HepG2 (cell line): Measurements from ENCODE around the gene OPRL1. TPM values are rescaled to one million over a fixed set of nuclear protein-coding genes. Genes with fewer than 3 reads are reported as not detected.

Source experiments
- ARID3A ChIP-seq: IDR thresholded peaks from 2 replicates; pipeline ENCODE4 v1.6.1; 2012; ENCODE audit warnings: low read depth, low read length, improper control_type of control experiment
- CAMTA2 ChIP-seq: sonication (generic); formaldehyde crosslinking; IDR thresholded peaks from 2 replicates; pipeline ENCODE4 v1.4.0; 2020; ENCODE audit warnings: mild to moderate bottlenecking, missing genetic modification reagents, borderline replicate concordance
- GPN1 ChIP-seq: sonication (generic); formaldehyde crosslinking; IDR thresholded peaks from 2 replicates; pipeline ENCODE4 v1.5.1; 2020; ENCODE audit warnings: missing genetic modification reagents, borderline replicate concordance
- HNRNPL ChIP-seq: fragments of 200-400 bp; formaldehyde crosslinking; IDR thresholded peaks from 2 replicates; pipeline ENCODE4 v1.6.1; 2017; ENCODE audit warnings: mild to moderate bottlenecking, low read depth, low read length
- KAT8 ChIP-seq: IDR thresholded peaks from 2 replicates; pipeline ENCODE4 v1.6.1; 2016; ENCODE audit warnings: missing genetic modification reagents, missing compliant biosample characterization
- KMT2A ChIP-seq: sonication (generic); formaldehyde crosslinking; IDR thresholded peaks from 2 replicates; pipeline ENCODE4 v1.4.0; 2020; ENCODE audit warnings: missing genetic modification reagents
- LCORL ChIP-seq, 2 experiments: fragments of 450-650 bp in 1 of 2; sonication (generic) in 1 of 2; formaldehyde crosslinking in 1 of 2; IDR thresholded peaks; 2 replicates each; pipeline versions ENCODE4 v1.5.0 to v1.6.1; 2017 to 2020; ENCODE audit warnings: antibody characterized with exemption in 1 of 2, missing genetic modification reagents in 1 of 2
- MAFK ChIP-seq, 2 experiments: IDR thresholded peaks in 1 of 2; conservative IDR thresholded peaks in 1 of 2; 2 replicates each; pipeline ENCODE4 v1.6.1; 2011; ENCODE audit warnings: improper control_type of control experiment in 2 of 2, low read length in 2 of 2
- MED1 ChIP-seq: sonication (generic); formaldehyde crosslinking; IDR thresholded peaks from 2 replicates; pipeline ENCODE4 v1.4.0; 2020; ENCODE audit warnings: missing genetic modification reagents
- MEF2D ChIP-seq: sonication (generic); formaldehyde crosslinking; IDR thresholded peaks from 2 replicates; pipeline ENCODE4 v1.5.1; 2020; ENCODE audit warnings: mild to moderate bottlenecking, missing genetic modification reagents
- MLX ChIP-seq: IDR thresholded peaks from 2 replicates; pipeline ENCODE4 v1.6.1; 2016
- POLR2A ChIP-seq, 2 experiments: IDR thresholded peaks; 2 replicates each; pipeline ENCODE4 v1.6.1; 2011; ENCODE audit warnings: low read depth in 2 of 2, low read length in 2 of 2, mild to moderate bottlenecking in 1 of 2, moderate library complexity in 1 of 2; ENCODE audit not compliant: insufficient read depth in 1 of 2
- SALL1 ChIP-seq: sonication (generic); formaldehyde crosslinking; IDR thresholded peaks from 2 replicates; pipeline ENCODE4 v1.8.0; 2022; ENCODE audit warnings: mild to moderate bottlenecking, missing genetic modification reagents
- SALL2 ChIP-seq: sonication (generic); formaldehyde crosslinking; IDR thresholded peaks from 2 replicates; pipeline ENCODE4 v1.8.1; 2023; ENCODE audit warnings: mild to moderate bottlenecking, missing genetic modification reagents, inconsistent platforms
- TAF1 ChIP-seq: sonication (generic); formaldehyde crosslinking; IDR thresholded peaks from 2 replicates; pipeline ENCODE4 v1.4.0; 2020; ENCODE audit warnings: missing genetic modification reagents
- ZMYM3 ChIP-seq: sonication (generic); formaldehyde crosslinking; IDR thresholded peaks from 2 replicates; pipeline ENCODE4 v1.5.1; 2020; ENCODE audit warnings: mild to moderate bottlenecking, missing genetic modification reagents
- ZNF225 ChIP-seq: sonication (generic); formaldehyde crosslinking; IDR thresholded peaks from 2 replicates; pipeline ENCODE4 v1.4.0; 2020; ENCODE audit warnings: mild to moderate bottlenecking, missing genetic modification reagents
- ZNF230 ChIP-seq: sonication (generic); formaldehyde crosslinking; IDR thresholded peaks from 2 replicates; pipeline ENCODE4 v1.4.0; 2020; ENCODE audit warnings: mild to moderate bottlenecking, missing genetic modification reagents
- ZNF333 ChIP-seq: sonication (generic); formaldehyde crosslinking; IDR thresholded peaks from 2 replicates; pipeline ENCODE4 v1.4.0; 2020; ENCODE audit warnings: mild to moderate bottlenecking, missing genetic modification reagents, borderline replicate concordance
- ZNF609 ChIP-seq: sonication (generic); formaldehyde crosslinking; IDR thresholded peaks from 2 replicates; pipeline ENCODE4 v1.4.0; 2020; ENCODE audit warnings: mild to moderate bottlenecking, missing genetic modification reagents, borderline replicate concordance
- polyA plus RNA-seq, 8 experiments: library from polyadenylated mRNA; depleted of rRNA in 3 of 8; stranded (reverse) in 7 of 8; unstranded in 1 of 8; fragments of >200 nt; fragmentation: Illumina TruSeq in 4 of 8; extraction: Trizol in 4 of 8; gene quantifications; 2 replicates each; pipeline versions ENCODE4 v1.2.1 to v1.2.3, GENCODE V29; 2011 to 2016; ENCODE audit warnings: low read depth in 4 of 8, missing spikeins in 1 of 8, mixed read lengths in 1 of 8; ENCODE audit not compliant: insufficient read depth in 1 of 8
- total RNA-seq, 5 experiments: library from RNA; depleted of rRNA; stranded (reverse); fragments of >200 nt; fragmentation: Illumina TruSeq; extraction: Trizol; gene quantifications; 2 replicates each; pipeline ENCODE4 v1.2.3, GENCODE V29; 2016; ENCODE audit warnings: low read depth in 1 of 5
- TF ChIP-seq, protein P1 (sequence below): sonication (generic); formaldehyde crosslinking; IDR thresholded peaks from 2 replicates; pipeline ENCODE4 v1.4.0; 2020; ENCODE audit warnings: mild to moderate bottlenecking, missing genetic modification reagents

Gene OPRL1
- total and polyA plus RNA-seq, 2 of the 13 experiments (the other 11 are each of a cell fraction or from before 2014, with no cell fraction given): 0.35 to 0.71 TPM

- TF ChIP-seq ZNF333 (CRISPR knock-in tag) (peak; percentile 87; the same call in 1 of the 2 replicates), KMT2A (CRISPR knock-in tag) (no peak), MAFK (conservative IDR thresholded peaks at IDR 0.05 in 1 of 2, IDR thresholded peaks at IDR 0.05 in 1 of 2; ENCODE audit: low read length in 2 of 2) (no peak), ARID3A (no peak), POLR2A (IDR thresholded peaks at IDR 0.05; ENCODE audit: insufficient read depth in 1 of 2, low read depth in 2 of 2, low read length in 2 of 2) (0 out of 4 replicates have a peak, but pooled peaks of 1 of the 2 experiments have one; percentile 17), ZNF609 (CRISPR knock-in tag) (peak; percentile 40; the same call in 1 of the 2 replicates), HNRNPL (peak; percentile 57; the same call in 1 of the 2 replicates), ZMYM3 (CRISPR knock-in tag) (peak; percentile 6; the same call in 1 of the 2 replicates), ZNF225 (CRISPR knock-in tag) (no peak), GPN1 (CRISPR knock-in tag) (peak; percentile 67; the same call in 1 of the 2 replicates), ZNF230 (CRISPR knock-in tag) (peak; percentile 19; the same call in 1 of the 2 replicates), LCORL (IDR thresholded peaks at IDR 0.05) (no peak), LCORL (CRISPR knock-in tag; IDR thresholded peaks at IDR 0.05) (peak; percentile 43; the same call in 1 of the 2 replicates), TAF1 (CRISPR knock-in tag) (peak; percentile 30; the same call in 1 of the 2 replicates), CAMTA2 (no peak; the same call in 1 of the 2 replicates), MLX (CRISPR knock-in tag) (no peak), MED1 (CRISPR knock-in tag) (no peak), KAT8 (CRISPR knock-in tag) (peak; percentile 29; the same call in 1 of the 2 replicates), SALL2 (CRISPR knock-in tag) (no peak; the same call in 1 of the 2 replicates), SALL1 (0 out of 2 replicates have a peak, but pooled peaks have one; percentile 37), MEF2D (CRISPR knock-in tag) (no peak)
- TF ChIP-seq, protein P1, sequence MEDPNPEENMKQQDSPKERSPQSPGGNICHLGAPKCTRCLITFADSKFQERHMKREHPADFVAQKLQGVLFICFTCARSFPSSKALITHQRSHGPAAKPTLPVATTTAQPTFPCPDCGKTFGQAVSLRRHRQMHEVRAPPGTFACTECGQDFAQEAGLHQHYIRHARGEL (CRISPR knock-in tag): no peak
Measured at GRCh38 chr20:64069614-64070243, 10.2 kb upstream of the OPRL1 start (continued).
